ENCODE measurements around the gene EGR2. TPM values are rescaled to one million over a fixed set of nuclear protein-coding genes. Genes with fewer than 3 reads are reported as not detected.

EGR2 gene
- total RNA-seq, 1 experiment from 2014 or later: 0.82 TPM

DNA sequence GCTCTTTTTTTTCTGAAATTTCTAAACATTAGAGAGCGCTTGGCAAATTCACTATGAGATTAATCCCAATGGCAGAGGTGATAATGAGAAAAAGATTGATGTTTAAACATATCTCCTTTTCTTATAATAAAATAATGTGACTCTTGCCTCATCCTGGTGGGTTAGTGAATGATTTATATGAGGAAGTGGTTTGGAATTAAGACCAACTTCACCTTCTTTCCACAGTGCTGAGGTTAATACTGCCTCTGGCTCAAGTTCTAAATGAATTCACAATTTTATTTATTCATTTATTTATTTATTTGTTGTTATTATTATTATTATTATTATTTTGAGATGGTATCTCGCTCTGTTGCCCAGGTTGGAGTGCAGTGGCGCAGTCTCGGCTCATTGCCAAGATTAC is 52.2 kb downstream of the EGR2 start:
- no peak for DNase-seq (ENCODE audit: low read depth, low spot score)
- Histone ChIP-seq H3K9me3 (ENCODE audit: control insufficient read depth, insufficient read depth, low read depth, low read length) (no peaks in the 10 kb centered on the region), H3K4me1 (ENCODE audit: control insufficient read depth, insufficient read depth, low read length) (no peaks in the 10 kb centered on the region), H3K27ac (ENCODE audit: low read length) (no peak overlapping the region), H3K36me3 (ENCODE audit: control insufficient read depth, insufficient read depth, low read length) (no peaks in the 10 kb centered on the region), H3K4me3 (ENCODE audit: low read depth in 2 of 2, low read length in 2 of 2) (no peak overlapping the region), H3K27me3 (ENCODE audit: control insufficient read depth, insufficient read depth, low read length) (no peaks in the 10 kb centered on the region)
- in situ Hi-C loops (cut with HindIII; ENCODE audit: low pct_unique_long_range_greater_than_20kb, low sequenced_read_pairs): no loop called here
- no TSS peak for BruUV-seq (replicated peaks)
- intact Hi-C loops (cut with micrococcal nuclease; ENCODE audit: unreplicated experiment): no loop called here
- no peak for ATAC-seq
- TF ChIP-seq, protein P1, sequence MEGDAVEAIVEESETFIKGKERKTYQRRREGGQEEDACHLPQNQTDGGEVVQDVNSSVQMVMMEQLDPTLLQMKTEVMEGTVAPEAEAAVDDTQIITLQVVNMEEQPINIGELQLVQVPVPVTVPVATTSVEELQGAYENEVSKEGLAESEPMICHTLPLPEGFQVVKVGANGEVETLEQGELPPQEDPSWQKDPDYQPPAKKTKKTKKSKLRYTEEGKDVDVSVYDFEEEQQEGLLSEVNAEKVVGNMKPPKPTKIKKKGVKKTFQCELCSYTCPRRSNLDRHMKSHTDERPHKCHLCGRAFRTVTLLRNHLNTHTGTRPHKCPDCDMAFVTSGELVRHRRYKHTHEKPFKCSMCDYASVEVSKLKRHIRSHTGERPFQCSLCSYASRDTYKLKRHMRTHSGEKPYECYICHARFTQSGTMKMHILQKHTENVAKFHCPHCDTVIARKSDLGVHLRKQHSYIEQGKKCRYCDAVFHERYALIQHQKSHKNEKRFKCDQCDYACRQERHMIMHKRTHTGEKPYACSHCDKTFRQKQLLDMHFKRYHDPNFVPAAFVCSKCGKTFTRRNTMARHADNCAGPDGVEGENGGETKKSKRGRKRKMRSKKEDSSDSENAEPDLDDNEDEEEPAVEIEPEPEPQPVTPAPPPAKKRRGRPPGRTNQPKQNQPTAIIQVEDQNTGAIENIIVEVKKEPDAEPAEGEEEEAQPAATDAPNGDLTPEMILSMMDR (IDR thresholded peaks at IDR 0.05): no peak
- TF ChIP-seq SIN3A (IDR thresholded peaks at IDR 0.05; ENCODE audit: borderline replicate concordance, insufficient read depth, low read depth, low read length): no peak
- TF ChIP-seq POLR2AphosphoS5 (IDR thresholded peaks at IDR 0.05; ENCODE audit: low read depth, low read length): no peak
- no peak for TF ChIP-seq TCF7L2 (IDR thresholded peaks at IDR 0.05; ENCODE audit: low read depth, low read length)
- TF ChIP-seq, protein P2, sequence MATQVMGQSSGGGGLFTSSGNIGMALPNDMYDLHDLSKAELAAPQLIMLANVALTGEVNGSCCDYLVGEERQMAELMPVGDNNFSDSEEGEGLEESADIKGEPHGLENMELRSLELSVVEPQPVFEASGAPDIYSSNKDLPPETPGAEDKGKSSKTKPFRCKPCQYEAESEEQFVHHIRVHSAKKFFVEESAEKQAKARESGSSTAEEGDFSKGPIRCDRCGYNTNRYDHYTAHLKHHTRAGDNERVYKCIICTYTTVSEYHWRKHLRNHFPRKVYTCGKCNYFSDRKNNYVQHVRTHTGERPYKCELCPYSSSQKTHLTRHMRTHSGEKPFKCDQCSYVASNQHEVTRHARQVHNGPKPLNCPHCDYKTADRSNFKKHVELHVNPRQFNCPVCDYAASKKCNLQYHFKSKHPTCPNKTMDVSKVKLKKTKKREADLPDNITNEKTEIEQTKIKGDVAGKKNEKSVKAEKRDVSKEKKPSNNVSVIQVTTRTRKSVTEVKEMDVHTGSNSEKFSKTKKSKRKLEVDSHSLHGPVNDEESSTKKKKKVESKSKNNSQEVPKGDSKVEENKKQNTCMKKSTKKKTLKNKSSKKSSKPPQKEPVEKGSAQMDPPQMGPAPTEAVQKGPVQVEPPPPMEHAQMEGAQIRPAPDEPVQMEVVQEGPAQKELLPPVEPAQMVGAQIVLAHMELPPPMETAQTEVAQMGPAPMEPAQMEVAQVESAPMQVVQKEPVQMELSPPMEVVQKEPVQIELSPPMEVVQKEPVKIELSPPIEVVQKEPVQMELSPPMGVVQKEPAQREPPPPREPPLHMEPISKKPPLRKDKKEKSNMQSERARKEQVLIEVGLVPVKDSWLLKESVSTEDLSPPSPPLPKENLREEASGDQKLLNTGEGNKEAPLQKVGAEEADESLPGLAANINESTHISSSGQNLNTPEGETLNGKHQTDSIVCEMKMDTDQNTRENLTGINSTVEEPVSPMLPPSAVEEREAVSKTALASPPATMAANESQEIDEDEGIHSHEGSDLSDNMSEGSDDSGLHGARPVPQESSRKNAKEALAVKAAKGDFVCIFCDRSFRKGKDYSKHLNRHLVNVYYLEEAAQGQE (IDR thresholded peaks at IDR 0.05; ENCODE audit: insufficient read depth in 1 of 2, low read depth in 2 of 2, low read length in 1 of 2): no peak
- CTCF ChIA-PET: no interaction called here
- POLR2A ChIA-PET: no interaction called here

DNA sequence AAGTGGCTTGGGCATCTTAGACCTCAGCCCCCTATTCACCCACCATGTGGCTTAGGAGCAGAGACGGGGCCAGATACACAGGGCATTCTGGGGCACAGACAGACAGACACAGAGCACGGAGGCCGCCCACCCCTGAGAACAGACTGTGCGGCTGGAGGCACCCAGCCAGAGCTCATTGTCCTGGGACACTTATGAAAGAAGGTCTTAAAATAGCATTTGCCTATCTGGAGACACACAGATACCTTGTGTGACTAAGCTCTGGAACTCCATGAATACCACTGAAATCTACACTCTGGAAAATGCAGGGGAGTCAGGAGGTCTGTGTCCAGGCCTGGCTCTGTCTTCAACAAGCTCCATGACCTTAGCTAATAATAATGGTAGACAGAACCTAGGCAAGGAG is 53.0 kb downstream of the EGR2 start:
- Histone ChIP-seq H3K27ac (ENCODE audit: low read length) (no peak overlapping the region), H3K4me3 (ENCODE audit: low read depth in 2 of 2, low read length in 2 of 2) (no peak overlapping the region), H3K9me3 (ENCODE audit: control insufficient read depth, insufficient read depth, low read depth, low read length) (no peaks in the 10 kb centered on the region), H3K27me3 (ENCODE audit: control insufficient read depth, insufficient read depth, low read length) (no peaks in the 10 kb centered on the region), H3K36me3 (ENCODE audit: control insufficient read depth, insufficient read depth, low read length) (no peaks in the 10 kb centered on the region), H3K4me1 (ENCODE audit: control insufficient read depth, insufficient read depth, low read length) (no peaks in the 10 kb centered on the region)
- ChIA-PET POLR2A (no interaction called here), CTCF (interaction anchor here (0.6 kb wide), 1 partner anchor 928 kb away, joined by 3 read pairs; no protein-coding TSS in a partner anchor)
- TF ChIP-seq POLR2AphosphoS5 (IDR thresholded peaks at IDR 0.05; ENCODE audit: low read depth, low read length) (no peak), SIN3A (IDR thresholded peaks at IDR 0.05; ENCODE audit: borderline replicate concordance, insufficient read depth, low read depth, low read length) (no peak), TCF7L2 (IDR thresholded peaks at IDR 0.05; ENCODE audit: low read depth, low read length) (no peak)
- TF ChIP-seq, protein P1 (IDR thresholded peaks at IDR 0.05): no peak
- intact Hi-C loops (cut with micrococcal nuclease; ENCODE audit: unreplicated experiment): no loop called here
- BruUV-seq (replicated peaks): no TSS peak
- DNase-seq (ENCODE audit: low read depth, low spot score) (no peak), ATAC-seq (no peak)
- in situ Hi-C loops (cut with HindIII; ENCODE audit: low pct_unique_long_range_greater_than_20kb, low sequenced_read_pairs): no loop called here

Other genes starting within 250 kb of the EGR2 start
- gene ADO, start 11.6 kb downstream of the EGR2 start, total RNA-seq (2021; ENCODE audit: unreplicated experiment): 24.9 TPM

Data from Panc1 (cell line).